ENCODE data around the gene GALNT12. TPM values are rescaled to one million over a fixed set of nuclear protein-coding genes. Genes with fewer than 3 reads are reported as not detected.

Gene GALNT12
- polyA plus RNA-seq, 1 donor: 9.2 TPM

- no peak for DNase-seq
Measured at GRCh38 chr9:98801969-98802371, 5.5 kb upstream of the GALNT12 start.

- no peak for DNase-seq
Measured at GRCh38 chr9:98804083-98804482, 3.4 kb upstream of the GALNT12 start.

- no peak for DNase-seq
Measured at GRCh38 chr9:98805506-98806272, 1.8 kb upstream of the GALNT12 start.

- no peak for DNase-seq
Measured at GRCh38 chr9:98806394-98807035, 955 bp upstream of the GALNT12 start.

- no peak for DNase-seq
Measured at GRCh38 chr9:98807814-98808195, 335 bp downstream of the GALNT12 start.

- DNase-seq: no peak
Measured at GRCh38 chr9:98808411-98808815, 943 bp downstream of the GALNT12 start.

GRCh38 chr9:98808875-98809274 lies 1.4 kb downstream of the GALNT12 start:
- DNase-seq: no peak

GRCh38 chr9:98809311-98810101 lies 2.0 kb downstream of the GALNT12 start:
- no peak for DNase-seq

- no peak for DNase-seq
Measured at GRCh38 chr9:98810102-98810842, 2.8 kb downstream of the GALNT12 start.

GRCh38 chr9:98811051-98811650 lies 3.7 kb downstream of the GALNT12 start:
- DNase-seq: no peak

GRCh38 chr9:98815391-98815951 lies 8.0 kb downstream of the GALNT12 start:
- DNase-seq: no peak

- no peak for DNase-seq
Measured at GRCh38 chr9:98818764-98819163, 11.3 kb downstream of the GALNT12 start.

GRCh38 chr9:98819231-98819630 lies 11.8 kb downstream of the GALNT12 start:
- DNase-seq: no peak

GRCh38 chr9:98821831-98822230 lies 14.4 kb downstream of the GALNT12 start:
- DNase-seq: no peak

- no peak for DNase-seq
Measured at GRCh38 chr9:98822661-98823060, 15.2 kb downstream of the GALNT12 start.

- DNase-seq: no peak
Measured at GRCh38 chr9:98823666-98824334, 16.3 kb downstream of the GALNT12 start.

GRCh38 chr9:98825414-98825813 lies 17.9 kb downstream of the GALNT12 start:
- DNase-seq: no peak

GRCh38 chr9:98826716-98827115 lies 19.2 kb downstream of the GALNT12 start:
- no peak for DNase-seq

- DNase-seq: no peak
Measured at GRCh38 chr9:98829766-98830165, 22.3 kb downstream of the GALNT12 start.

GRCh38 chr9:98830554-98830953 lies 23.1 kb downstream of the GALNT12 start:
- DNase-seq: no peak

- no peak for DNase-seq
Measured at GRCh38 chr9:98831696-98832095, 24.2 kb downstream of the GALNT12 start.

All from left kidney (tissue), 2 donors.